ENCODE measurements around the gene CATSPER4.

DNA sequence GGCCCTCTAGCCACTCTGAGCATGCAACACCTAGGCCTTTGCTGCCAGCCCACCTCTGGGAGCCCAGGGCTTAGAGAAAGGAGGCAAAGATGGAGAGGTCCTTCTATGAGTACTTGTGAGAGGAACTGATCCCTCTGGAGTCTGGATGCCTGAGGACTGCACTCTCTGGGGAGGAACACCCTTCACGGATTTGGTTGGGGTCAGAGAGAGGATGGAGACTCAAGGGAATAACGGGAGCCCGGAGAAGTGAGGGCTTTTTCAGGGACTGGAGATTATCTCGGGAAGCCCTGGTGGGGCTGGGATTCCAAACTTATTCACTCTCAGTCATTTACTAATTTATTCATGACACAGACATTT, 21.2 kb upstream of the CATSPER4 start:
- TF ChIP-seq, protein P1, sequence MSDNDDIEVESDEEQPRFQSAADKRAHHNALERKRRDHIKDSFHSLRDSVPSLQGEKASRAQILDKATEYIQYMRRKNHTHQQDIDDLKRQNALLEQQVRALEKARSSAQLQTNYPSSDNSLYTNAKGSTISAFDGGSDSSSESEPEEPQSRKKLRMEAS (IDR thresholded peaks at IDR 0.05): no peak
- TF ChIP-seq TAF1 (CRISPR knock-in tag; IDR thresholded peaks at IDR 0.05) (no peak), ZBTB21 (CRISPR knock-in tag; IDR thresholded peaks at IDR 0.05) (no peak), TRIM24 (CRISPR knock-in tag; IDR thresholded peaks at IDR 0.05) (no peak), RNF2 (conservative IDR thresholded peaks at IDR 0.05; ENCODE audit: low read depth) (no peak), ZNF552 (CRISPR knock-in tag; IDR thresholded peaks at IDR 0.05; ENCODE audit: borderline replicate concordance) (no peak), BHLHE40 (IDR thresholded peaks at IDR 0.05; ENCODE audit: low read length) (no peak), ZNF468 (CRISPR knock-in tag; IDR thresholded peaks at IDR 0.05) (no peak), MXI1 (IDR thresholded peaks at IDR 0.05; ENCODE audit: borderline replicate concordance, low read depth, low read length) (no peak), MEIS1 (CRISPR knock-in tag; IDR thresholded peaks at IDR 0.05; ENCODE audit: borderline replicate concordance) (no peak), NR2F2 (IDR thresholded peaks at IDR 0.05; ENCODE audit: borderline replicate concordance, low read depth) (no peak)
- TF ChIP-seq, protein P2, sequence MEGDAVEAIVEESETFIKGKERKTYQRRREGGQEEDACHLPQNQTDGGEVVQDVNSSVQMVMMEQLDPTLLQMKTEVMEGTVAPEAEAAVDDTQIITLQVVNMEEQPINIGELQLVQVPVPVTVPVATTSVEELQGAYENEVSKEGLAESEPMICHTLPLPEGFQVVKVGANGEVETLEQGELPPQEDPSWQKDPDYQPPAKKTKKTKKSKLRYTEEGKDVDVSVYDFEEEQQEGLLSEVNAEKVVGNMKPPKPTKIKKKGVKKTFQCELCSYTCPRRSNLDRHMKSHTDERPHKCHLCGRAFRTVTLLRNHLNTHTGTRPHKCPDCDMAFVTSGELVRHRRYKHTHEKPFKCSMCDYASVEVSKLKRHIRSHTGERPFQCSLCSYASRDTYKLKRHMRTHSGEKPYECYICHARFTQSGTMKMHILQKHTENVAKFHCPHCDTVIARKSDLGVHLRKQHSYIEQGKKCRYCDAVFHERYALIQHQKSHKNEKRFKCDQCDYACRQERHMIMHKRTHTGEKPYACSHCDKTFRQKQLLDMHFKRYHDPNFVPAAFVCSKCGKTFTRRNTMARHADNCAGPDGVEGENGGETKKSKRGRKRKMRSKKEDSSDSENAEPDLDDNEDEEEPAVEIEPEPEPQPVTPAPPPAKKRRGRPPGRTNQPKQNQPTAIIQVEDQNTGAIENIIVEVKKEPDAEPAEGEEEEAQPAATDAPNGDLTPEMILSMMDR (CRISPR knock-in tag; IDR thresholded peaks at IDR 0.05): no peak
- TF ChIP-seq, protein P3, sequence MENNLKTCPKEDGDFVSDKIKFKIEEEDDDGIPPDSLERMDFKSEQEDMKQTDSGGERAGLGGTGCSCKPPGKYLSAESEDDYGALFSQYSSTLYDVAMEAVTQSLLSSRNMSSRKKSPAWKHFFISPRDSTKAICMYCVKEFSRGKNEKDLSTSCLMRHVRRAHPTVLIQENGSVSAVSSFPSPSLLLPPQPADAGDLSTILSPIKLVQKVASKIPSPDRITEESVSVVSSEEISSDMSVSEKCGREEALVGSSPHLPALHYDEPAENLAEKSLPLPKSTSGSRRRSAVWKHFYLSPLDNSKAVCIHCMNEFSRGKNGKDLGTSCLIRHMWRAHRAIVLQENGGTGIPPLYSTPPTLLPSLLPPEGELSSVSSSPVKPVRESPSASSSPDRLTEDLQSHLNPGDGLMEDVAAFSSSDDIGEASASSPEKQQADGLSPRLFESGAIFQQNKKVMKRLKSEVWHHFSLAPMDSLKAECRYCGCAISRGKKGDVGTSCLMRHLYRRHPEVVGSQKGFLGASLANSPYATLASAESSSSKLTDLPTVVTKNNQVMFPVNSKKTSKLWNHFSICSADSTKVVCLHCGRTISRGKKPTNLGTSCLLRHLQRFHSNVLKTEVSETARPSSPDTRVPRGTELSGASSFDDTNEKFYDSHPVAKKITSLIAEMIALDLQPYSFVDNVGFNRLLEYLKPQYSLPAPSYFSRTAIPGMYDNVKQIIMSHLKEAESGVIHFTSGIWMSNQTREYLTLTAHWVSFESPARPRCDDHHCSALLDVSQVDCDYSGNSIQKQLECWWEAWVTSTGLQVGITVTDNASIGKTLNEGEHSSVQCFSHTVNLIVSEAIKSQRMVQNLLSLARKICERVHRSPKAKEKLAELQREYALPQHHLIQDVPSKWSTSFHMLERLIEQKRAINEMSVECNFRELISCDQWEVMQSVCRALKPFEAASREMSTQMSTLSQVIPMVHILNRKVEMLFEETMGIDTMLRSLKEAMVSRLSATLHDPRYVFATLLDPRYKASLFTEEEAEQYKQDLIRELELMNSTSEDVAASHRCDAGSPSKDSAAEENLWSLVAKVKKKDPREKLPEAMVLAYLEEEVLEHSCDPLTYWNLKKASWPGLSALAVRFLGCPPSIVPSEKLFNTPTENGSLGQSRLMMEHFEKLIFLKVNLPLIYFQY (CRISPR knock-in tag; IDR thresholded peaks at IDR 0.05; ENCODE audit: borderline replicate concordance): no peak
- TF ChIP-seq, protein P4, sequence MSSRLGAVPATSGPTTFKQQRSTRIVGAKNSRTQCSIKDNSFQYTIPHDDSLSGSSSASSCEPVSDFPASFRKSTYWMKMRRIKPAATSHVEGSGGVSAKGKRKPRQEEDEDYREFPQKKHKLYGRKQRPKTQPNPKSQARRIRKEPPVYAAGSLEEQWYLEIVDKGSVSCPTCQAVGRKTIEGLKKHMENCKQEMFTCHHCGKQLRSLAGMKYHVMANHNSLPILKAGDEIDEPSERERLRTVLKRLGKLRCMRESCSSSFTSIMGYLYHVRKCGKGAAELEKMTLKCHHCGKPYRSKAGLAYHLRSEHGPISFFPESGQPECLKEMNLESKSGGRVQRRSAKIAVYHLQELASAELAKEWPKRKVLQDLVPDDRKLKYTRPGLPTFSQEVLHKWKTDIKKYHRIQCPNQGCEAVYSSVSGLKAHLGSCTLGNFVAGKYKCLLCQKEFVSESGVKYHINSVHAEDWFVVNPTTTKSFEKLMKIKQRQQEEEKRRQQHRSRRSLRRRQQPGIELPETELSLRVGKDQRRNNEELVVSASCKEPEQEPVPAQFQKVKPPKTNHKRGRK (CRISPR knock-in tag; IDR thresholded peaks at IDR 0.05): no peak
